ENCODE results near the gene KRTAP5-3. TPM values are rescaled to one million over a fixed set of nuclear protein-coding genes. Genes with fewer than 3 reads are reported as not detected.

The KRTAP5-3 gene
- total RNA-seq, 2 experiments from 2014 or later = not detected

GRCh38 chr11:1639666-1640065 is 31.4 kb upstream of the KRTAP5-3 start:
- intact Hi-C loops (cut with micrococcal nuclease) = no loop called here
- H3K9me3 Mint-ChIP-seq = no peaks in the 10 kb centered on the region
- ChIA-PET POLR2A (no interaction called here), CTCF (interaction anchor here (0.7 to 8.2 kb wide), 23 partner anchors 8 to 504 kb away, joined by 3 to 86 read pairs (median 5); partner anchors contain the start of gene KRTAP5-5)
- H3K27ac Mint-ChIP-seq = no peak overlapping the region
- no peaks in the 10 kb centered on the region for H3K4me1 Mint-ChIP-seq (ENCODE audit: low read depth)
- peaks cover 9% of the 10 kb centered on the region for H3K27me3 Mint-ChIP-seq
- DNase-seq (no peak), ATAC-seq (no peak)
- H3K4me3 Mint-ChIP-seq = no peak overlapping the region
- TF ChIP-seq CTCF (IDR thresholded peaks at IDR 0.05) = no peak
- no peaks in the 10 kb centered on the region for H3K36me3 Mint-ChIP-seq (ENCODE audit: low read depth)

DNA sequence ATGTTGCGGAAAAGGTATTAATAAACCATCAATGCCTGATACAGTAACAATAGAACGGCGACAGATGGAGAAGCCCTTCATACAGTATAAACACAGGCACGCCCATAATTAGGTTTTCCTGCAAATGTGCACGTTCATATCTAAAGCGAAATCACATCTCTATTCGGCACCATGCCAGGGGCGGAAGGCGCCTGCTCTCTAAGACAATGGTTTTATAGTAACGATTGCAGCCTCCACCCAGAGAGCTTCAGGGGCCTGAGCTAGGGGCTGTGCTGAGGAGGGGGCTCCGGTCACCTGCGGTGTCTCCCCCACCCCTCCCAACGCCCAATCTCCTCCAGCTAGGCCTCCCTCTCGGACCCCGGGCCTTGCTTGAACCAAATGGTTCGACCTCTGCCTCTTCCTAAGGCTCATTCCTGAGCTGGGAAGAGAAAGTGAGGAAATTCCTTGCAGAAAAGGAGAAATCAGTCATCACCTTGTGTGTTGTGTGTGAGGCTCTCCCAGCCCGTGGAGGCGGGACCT is 30.9 kb upstream of the KRTAP5-3 start:
- DNase-seq (no peak), ATAC-seq (no peak)
- no peaks in the 10 kb centered on the region for H3K4me1 Mint-ChIP-seq (ENCODE audit: low read depth)
- H3K27ac Mint-ChIP-seq = no peak overlapping the region
- H3K27me3 Mint-ChIP-seq = peaks cover 9% of the 10 kb centered on the region
- POLR2A ChIA-PET = no interaction called here
- no peak overlapping the region for H3K4me3 Mint-ChIP-seq
- no peaks in the 10 kb centered on the region for H3K36me3 Mint-ChIP-seq (ENCODE audit: low read depth)
- H3K9me3 Mint-ChIP-seq = no peaks in the 10 kb centered on the region
- CTCF ChIA-PET = interaction anchor here (0.7 to 8.2 kb wide), 17 partner anchors 8 to 505 kb away, joined by 3 to 86 read pairs (median 5); partner anchors contain the start of gene KRTAP5-5
- no peak for TF ChIP-seq CTCF (IDR thresholded peaks at IDR 0.05)
- intact Hi-C loops (cut with micrococcal nuclease) = no loop called here

- Mint-ChIP-seq H3K36me3 (ENCODE audit: low read depth) (no peaks in the 10 kb centered on the region), H3K27me3 (peaks cover 9% of the 10 kb centered on the region), H3K4me3 (no peak overlapping the region), H3K4me1 (ENCODE audit: low read depth) (no peaks in the 10 kb centered on the region), H3K9me3 (no peaks in the 10 kb centered on the region), H3K27ac (no peak overlapping the region)
- DNase-seq = no peak
- no peak for TF ChIP-seq CTCF (IDR thresholded peaks at IDR 0.05)
- intact Hi-C loops (cut with micrococcal nuclease) = no loop called here
- ChIA-PET POLR2A (no interaction called here), CTCF (interaction anchor here (1.2 to 8.2 kb wide), 8 partner anchors 10 to 506 kb away, joined by 4 to 86 read pairs (median 6); partner anchors contain the start of gene KRTAP5-5)
- no peak for ATAC-seq
Measured at GRCh38 chr11:1638344-1638743, 30.1 kb upstream of the KRTAP5-3 start.

DNA sequence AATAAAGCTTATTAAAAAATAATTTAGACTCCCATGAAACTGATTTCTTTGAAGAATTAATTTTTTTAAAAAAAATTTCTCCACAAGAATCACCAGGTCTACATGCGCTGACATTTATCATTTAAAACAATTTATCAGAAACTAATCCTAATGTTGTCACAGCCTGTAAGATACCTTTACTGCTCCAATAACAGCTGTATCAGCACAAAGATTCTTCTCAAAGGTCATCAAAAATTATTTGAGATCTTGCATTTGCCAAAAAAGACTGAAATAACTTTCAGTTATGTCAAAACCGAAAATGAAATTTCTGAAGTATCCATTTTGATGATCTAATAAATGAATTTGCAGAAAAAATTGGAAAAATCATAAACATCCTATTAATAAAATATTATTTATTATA is 29.4 kb upstream of the KRTAP5-3 start:
- peaks cover 9% of the 10 kb centered on the region for H3K27me3 Mint-ChIP-seq
- H3K27ac Mint-ChIP-seq = no peak overlapping the region
- no peaks in the 10 kb centered on the region for H3K36me3 Mint-ChIP-seq (ENCODE audit: low read depth)
- no peaks in the 10 kb centered on the region for H3K9me3 Mint-ChIP-seq
- no peak for DNase-seq
- intact Hi-C loops (cut with micrococcal nuclease) = no loop called here
- ATAC-seq = no peak
- ChIA-PET POLR2A (no interaction called here), CTCF (interaction anchor here (0.8 to 8.2 kb wide), 9 partner anchors 10 to 195 kb away, joined by 3 to 86 read pairs (median 4); no protein-coding TSS in a partner anchor)
- no peak for TF ChIP-seq CTCF (IDR thresholded peaks at IDR 0.05)
- no peaks in the 10 kb centered on the region for H3K4me1 Mint-ChIP-seq (ENCODE audit: low read depth)
- no peak overlapping the region for H3K4me3 Mint-ChIP-seq

- intact Hi-C loops (cut with micrococcal nuclease) = no loop called here
- TF ChIP-seq CTCF (IDR thresholded peaks at IDR 0.05) = no peak
- H3K4me3 Mint-ChIP-seq = no peak overlapping the region
- peaks cover 12% of the 10 kb centered on the region for H3K27me3 Mint-ChIP-seq
- H3K27ac Mint-ChIP-seq = no peak overlapping the region
- H3K9me3 Mint-ChIP-seq = no peaks in the 10 kb centered on the region
- POLR2A ChIA-PET = no interaction called here
- no peak for DNase-seq
- H3K4me1 Mint-ChIP-seq (ENCODE audit: low read depth) = no peaks in the 10 kb centered on the region
- no peaks in the 10 kb centered on the region for H3K36me3 Mint-ChIP-seq (ENCODE audit: low read depth)
- no peak for ATAC-seq
- CTCF ChIA-PET = interaction anchor here (2.1 to 8.2 kb wide), 2 partner anchors 15 to 196 kb away, joined by 4 to 86 read pairs; no protein-coding TSS in a partner anchor
Measured at GRCh38 chr11:1636291-1636950, 28.2 kb upstream of the KRTAP5-3 start.

Measured in activated CD8-positive, alpha-beta T cell treated with anti-CD3 and anti-CD28 coated beads for 36 hours (primary cell).